B cell (primary cell): ENCODE data around the gene TNP2. TPM values are rescaled to one million over a fixed set of nuclear protein-coding genes. Genes with fewer than 3 reads are reported as not detected.
A peak's percentile ranks its signal among the peaks of the same experiment; 100 is the strongest.

Source experiments
- ATAC-seq: fragments of 200-7000 bp; cut with Tn5 transposase; one replicate; pipeline ENCODE4 v1.10.0; 2021; ENCODE audit warnings: low read depth, mild to moderate bottlenecking, moderate number of reproducible peaks, moderate library complexity
- CTCF ChIA-PET: fragments of 350-600 bp; sonication (Branson Sonifier 250); formaldehyde crosslinking; loops from one replicate; lab custom pipeline; 2021; ENCODE audit warnings: antibody characterized with exemption, inconsistent platforms; lab: Charles Lee
- POLR2A ChIA-PET: fragments of 350-600 bp; sonication (Branson Sonifier 250); formaldehyde crosslinking; loops from one replicate; lab custom pipeline; 2021; ENCODE audit warnings: antibody characterized with exemption; lab: Charles Lee
- DNase-seq: peaks from one replicate; pipeline ENCODE4 v3.0.0; 2013
- H2AFZ ChIP-seq: 2 replicates; pipeline ENCODE4 v1.6.1; 2012; ENCODE audit warnings: mild to moderate bottlenecking, low read depth, low read length; ENCODE audit not compliant: insufficient read depth, poor library complexity, severe bottlenecking
- H3K27ac ChIP-seq, 2 donors: 1 replicate in 1 of 2; 2 replicates in 1 of 2; pipeline ENCODE4 v1.5.1; 2012 to 2013; ENCODE audit warnings: low read length in 2 of 2, mild to moderate bottlenecking in 2 of 2, moderate library complexity in 1 of 2
- H3K27me3 ChIP-seq, 4 experiments: fragments of 200-600 bp in 1 of 4; sonication (generic) in 1 of 4; replicated peaks in 1 of 4; 1 replicate in 2 of 4; 2 replicates in 2 of 4; pipeline versions ENCODE4 v1.6.1 to v1.7.0; 2013 to 2016; ENCODE audit warnings: low read length in 3 of 4, mild to moderate bottlenecking in 2 of 4, mixed read lengths in 1 of 4, moderate library complexity in 1 of 4; ENCODE audit not compliant: insufficient read depth in 4 of 4, control insufficient read depth in 3 of 4; ENCODE audit errors: control extremely low read depth in 1 of 4
- H3K36me3 ChIP-seq, 2 experiments: replicated peaks in 1 of 2; 1 replicate in 1 of 2; 2 replicates in 1 of 2; pipeline versions ENCODE4 v1.6.1 to v1.7.1; 2013; ENCODE audit warnings: low read length in 1 of 2; ENCODE audit not compliant: insufficient read depth in 2 of 2, control insufficient read depth in 1 of 2; ENCODE audit errors: control extremely low read depth in 1 of 2, extremely low read depth in 1 of 2
- H3K4me1 ChIP-seq, 2 donors: fragments of 200-600 bp in 1 of 2; sonication (generic) in 1 of 2; 1 replicate in 1 of 2; 2 replicates in 1 of 2; pipeline versions ENCODE4 v1.5.1 to v1.6.1; 2013 to 2017; ENCODE audit warnings: low read length in 2 of 2; ENCODE audit not compliant: control insufficient read depth in 2 of 2, insufficient read depth in 2 of 2
- H3K4me2 ChIP-seq: replicated peaks from 2 replicates; pipeline ENCODE3; 2012; ENCODE audit warnings: mild to moderate bottlenecking, low read depth, low read length; ENCODE audit not compliant: poor library complexity, severe bottlenecking
- H3K4me3 ChIP-seq, 5 experiments: fragments of 200-600 bp in 1 of 5; sonication (generic) in 1 of 5; 1 replicate in 3 of 5; 2 replicates in 2 of 5; pipeline versions ENCODE4 v1.5.1 to v1.7.0; 2011 to 2016; ENCODE audit warnings: low read length in 4 of 5, mild to moderate bottlenecking in 4 of 5, low read depth in 2 of 5, control low read depth in 1 of 5, moderate library complexity in 1 of 5; ENCODE audit not compliant: insufficient read depth in 1 of 5; ENCODE audit errors: control extremely low read depth in 1 of 5, extremely low read depth in 1 of 5
- H3K79me2 ChIP-seq: fragments of 200-600 bp; sonication (generic); one replicate; pipeline ENCODE4 v1.6.0; 2016; ENCODE audit warnings: low read length; ENCODE audit not compliant: control insufficient read depth, insufficient read depth
- H3K9ac ChIP-seq: fragments of 200-600 bp; sonication (generic); 2 replicates; pipeline ENCODE4 v1.6.1; 2017; ENCODE audit warnings: mild to moderate bottlenecking, low read length, moderate library complexity
- H3K9me3 ChIP-seq, 3 donors: one replicate each; pipeline versions ENCODE4 v1.6.1 to v1.7.1; 2013; ENCODE audit warnings: low read length in 2 of 3; ENCODE audit not compliant: control insufficient read depth in 2 of 3, insufficient read depth in 1 of 3; ENCODE audit errors: control extremely low read depth in 1 of 3
- H4K20me1 ChIP-seq: 2 replicates; pipeline ENCODE4 v1.6.0; 2012; ENCODE audit warnings: mild to moderate bottlenecking, low read length; ENCODE audit not compliant: insufficient read depth, control insufficient read depth, poor library complexity, severe bottlenecking
- H3K27ac Mint-ChIP-seq: one replicate; pipeline ENCODE4 v1.8.0; 2021; ENCODE audit warnings: mixed read lengths
- H3K27me3 Mint-ChIP-seq: one replicate; pipeline ENCODE4 v1.8.0; 2021; ENCODE audit warnings: mixed read lengths
- H3K4me1 Mint-ChIP-seq: one replicate; pipeline ENCODE4 v1.8.0; 2021; ENCODE audit warnings: mixed read lengths
- H3K4me3 Mint-ChIP-seq: one replicate; pipeline ENCODE4 v1.8.0; 2021; ENCODE audit warnings: mixed read lengths
- H3K9me3 Mint-ChIP-seq: one replicate; pipeline ENCODE4 v1.8.0; 2022; ENCODE audit warnings: mixed read lengths; ENCODE audit not compliant: insufficient read depth
- EZH2 ChIP-seq: IDR thresholded peaks from 2 replicates; pipeline ENCODE4 v1.6.1; 2012; ENCODE audit warnings: borderline replicate concordance, low read depth, mild to moderate bottlenecking, moderate library complexity, low read length; ENCODE audit not compliant: insufficient read depth, poor library complexity, severe bottlenecking
- WGBS: methylation state at CpG from one replicate; pipeline ENCODE4 v1.1.5; 2013; ENCODE audit warnings: missing lambda C conversion rate; ENCODE audit not compliant: insufficient coverage; 5-methylcytosine and 5-hydroxymethylcytosine counted together
- intact Hi-C: fragments of 100-400 bp; cut with micrococcal nuclease; formaldehyde crosslinking; loops from one replicate; pipeline ENCODE4 v1.10.0; 2022
- polyA plus RNA-seq: library from polyadenylated mRNA; depleted of rRNA; stranded (reverse); fragments of >200 nt; gene quantifications from 2 replicates; pipeline ENCODE4 v1.2.3, GENCODE V29; 2012
- total RNA-seq, 2 donors: library from RNA; stranded (reverse); fragments of 120-200 nt in 1 of 2; gene quantifications; 1 replicate in 1 of 2; 2 replicates in 1 of 2; pipeline versions ENCODE4 v1.2.3 to v1.2.4, GENCODE V29; 2013 to 2022
- TF ChIP-seq, protein P1 (sequence below): fragments of 200-600 bp; IDR thresholded peaks from one replicate; pipeline ENCODE4 v1.8.0; 2022; ENCODE audit warnings: antibody characterized with exemption, mild to moderate bottlenecking

The TNP2 gene
- total and polyA plus RNA-seq, 2 donors (not counting 1 experiment from before 2014, with no cell fraction given): not detected

DNA sequence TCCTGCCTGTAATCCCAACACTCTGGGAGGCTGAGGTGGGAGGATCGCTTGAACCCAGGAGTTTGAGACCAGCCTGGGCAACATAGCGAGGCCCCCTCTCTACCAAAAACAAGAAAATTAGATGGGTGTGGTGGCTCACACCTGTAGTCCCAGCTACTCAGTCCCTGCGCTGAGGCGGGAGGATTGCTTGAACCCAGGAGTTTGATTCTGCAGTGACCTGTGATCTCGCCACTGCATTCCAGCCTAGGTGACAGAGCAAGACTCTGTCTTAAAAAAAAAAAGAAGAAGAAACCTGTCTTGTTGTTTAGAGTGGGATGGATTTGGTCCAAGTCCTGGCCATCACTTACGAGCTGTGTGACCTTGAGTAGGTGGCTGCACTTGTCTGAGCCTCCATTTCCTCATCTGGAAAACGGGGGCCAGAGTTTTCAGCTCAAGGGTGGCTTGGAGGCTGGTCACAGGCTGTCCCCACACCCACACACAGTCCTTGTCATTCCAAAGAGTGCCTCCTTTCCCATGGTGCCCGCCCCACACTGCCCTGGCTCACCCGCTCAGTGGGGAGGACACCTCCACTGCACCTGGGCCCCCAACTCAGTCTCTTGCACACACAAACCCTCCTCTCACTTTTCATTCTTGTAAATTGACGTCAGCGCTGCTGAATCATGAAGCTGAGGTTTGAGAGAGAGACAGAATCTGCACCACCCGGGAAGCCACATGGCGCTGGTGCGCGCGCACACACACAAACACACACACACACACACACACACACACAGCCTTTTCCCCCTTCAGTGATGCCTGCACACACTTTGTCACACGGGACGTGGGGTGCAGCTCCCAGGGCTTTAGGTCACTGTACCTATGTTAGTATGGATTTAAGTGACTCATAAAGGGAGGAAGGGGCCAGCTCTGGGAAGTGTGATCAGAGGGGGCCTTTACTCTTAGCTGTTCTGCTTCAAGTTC lies 17.3 kb downstream of the TNP2 start:
- H3K27ac ChIP-seq: no peak overlapping the region

More for the DNA sequence above, 17.3 kb downstream of the TNP2 start:
- peak overlapping the region; percentile 89 for H3K4me3 Mint-ChIP-seq
- Histone ChIP-seq H3K27me3 (no peaks in the 10 kb centered on the region), H3K79me2 (peaks cover 20% of the 10 kb centered on the region), H3K36me3 (peaks cover 2 to 17% of the 10 kb centered on the region in 2 experiments), H3K9me3 (no peaks in the 10 kb centered on the region), H3K4me3 (no peak overlapping the region), H4K20me1 (peaks cover 50% of the 10 kb centered on the region), H3K4me1 (peaks cover 29 to 35% of the 10 kb centered on the region in 2 donors), H3K4me2 (peak overlapping the region; percentile 98), H2AFZ (no peak overlapping the region), H3K9ac (no peak overlapping the region)
- ChIA-PET POLR2A (interaction anchor here (0.5 to 2.6 kb wide), 17 partner anchors 28 to 553 kb away, joined by 3 to 15 read pairs (median 5); partner anchors contain the start of gene RMI2), CTCF (interaction anchor here (0.6 to 10.3 kb wide), 14 partner anchors 27 to 302 kb away, joined by 3 to 223 read pairs (median 4); no protein-coding TSS in a partner anchor)
- H3K9me3 Mint-ChIP-seq: no peaks in the 10 kb centered on the region
- H3K27ac Mint-ChIP-seq: peak overlapping the region; percentile 83
- intact Hi-C loops: loop anchor here (2.0 to 10.0 kb wide), 3 partner anchors 19 to 663 kb away; partner anchors contain the start of gene GSPT1
- no peak for ATAC-seq
- peak; percentile 60 for DNase-seq
- H3K4me1 Mint-ChIP-seq: peaks cover 45% of the 10 kb centered on the region
- H3K27me3 Mint-ChIP-seq: no peaks in the 10 kb centered on the region
- WGBS: 88% methylated on average over 6 of the region's 18 CpGs
- TF ChIP-seq, protein P1, sequence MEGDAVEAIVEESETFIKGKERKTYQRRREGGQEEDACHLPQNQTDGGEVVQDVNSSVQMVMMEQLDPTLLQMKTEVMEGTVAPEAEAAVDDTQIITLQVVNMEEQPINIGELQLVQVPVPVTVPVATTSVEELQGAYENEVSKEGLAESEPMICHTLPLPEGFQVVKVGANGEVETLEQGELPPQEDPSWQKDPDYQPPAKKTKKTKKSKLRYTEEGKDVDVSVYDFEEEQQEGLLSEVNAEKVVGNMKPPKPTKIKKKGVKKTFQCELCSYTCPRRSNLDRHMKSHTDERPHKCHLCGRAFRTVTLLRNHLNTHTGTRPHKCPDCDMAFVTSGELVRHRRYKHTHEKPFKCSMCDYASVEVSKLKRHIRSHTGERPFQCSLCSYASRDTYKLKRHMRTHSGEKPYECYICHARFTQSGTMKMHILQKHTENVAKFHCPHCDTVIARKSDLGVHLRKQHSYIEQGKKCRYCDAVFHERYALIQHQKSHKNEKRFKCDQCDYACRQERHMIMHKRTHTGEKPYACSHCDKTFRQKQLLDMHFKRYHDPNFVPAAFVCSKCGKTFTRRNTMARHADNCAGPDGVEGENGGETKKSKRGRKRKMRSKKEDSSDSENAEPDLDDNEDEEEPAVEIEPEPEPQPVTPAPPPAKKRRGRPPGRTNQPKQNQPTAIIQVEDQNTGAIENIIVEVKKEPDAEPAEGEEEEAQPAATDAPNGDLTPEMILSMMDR: no peak
- TF ChIP-seq EZH2: no peak
